ENCODE data around the gene CNTNAP2.

The CNTNAP2 gene

GRCh38 chr7:146116521-146117222 is at the start of gene CNTNAP2:
Gene CNTNAP2 (plus strand): TSS chr7:146116801. CDS start chr7:146116877, 76 bp downstream.
- DNase-seq (ENCODE audit: low read depth), result no peak

GRCh38 chr7:146067880-146068279 is 48.7 kb upstream of the CNTNAP2 start:
- DNase-seq (ENCODE audit: low read depth), result no peak

GRCh38 chr7:146074195-146074765 is 42.3 kb upstream of the CNTNAP2 start:
- DNase-seq (ENCODE audit: low read depth), result no peak

GRCh38 chr7:146076344-146076743 is 40.3 kb upstream of the CNTNAP2 start:
- no peak for DNase-seq (ENCODE audit: low read depth)

- DNase-seq (ENCODE audit: low read depth), result no peak
These were observed 32.5 kb upstream of the CNTNAP2 start for GRCh38 chr7:146084086-146084485.

DNA sequence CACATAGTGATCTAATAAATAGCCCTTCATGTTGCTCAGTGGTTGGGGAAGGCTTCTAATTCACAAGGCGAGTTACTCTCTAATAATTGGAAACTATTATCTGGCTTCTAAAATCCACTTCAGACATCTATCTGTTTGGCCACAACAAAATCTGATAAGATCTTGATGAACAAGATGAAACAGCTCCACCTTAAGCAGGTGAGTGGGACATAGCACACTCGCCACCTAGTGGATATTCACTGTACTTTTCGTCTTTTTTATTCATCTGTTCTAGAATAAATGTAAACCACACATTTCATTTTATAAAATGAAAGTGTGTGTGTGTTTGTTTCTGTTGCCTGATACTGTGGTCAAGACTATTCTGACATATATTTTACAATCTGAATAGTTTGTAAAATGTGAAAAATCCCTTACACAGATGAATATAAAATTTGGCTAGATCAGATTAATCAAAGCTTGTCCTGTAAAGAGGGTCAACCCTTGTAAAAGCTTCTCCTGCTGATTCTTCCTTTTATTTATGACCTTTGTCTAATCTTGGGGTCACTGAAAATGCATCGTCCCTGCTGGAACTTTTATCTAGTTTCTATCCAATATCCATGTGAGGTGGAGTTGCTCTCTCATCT is 26.5 kb upstream of the CNTNAP2 start:
- DNase-seq (ENCODE audit: low read depth), result no peak

- DNase-seq (ENCODE audit: low read depth), result no peak
These were observed 22.2 kb upstream of the CNTNAP2 start for GRCh38 chr7:146094356-146094755.

- no peak for DNase-seq (ENCODE audit: low read depth)
These were observed 19.6 kb upstream of the CNTNAP2 start for GRCh38 chr7:146096994-146097393.

GRCh38 chr7:146106319-146106718 is 10.3 kb upstream of the CNTNAP2 start:
- DNase-seq (ENCODE audit: low read depth), result no peak

- DNase-seq (ENCODE audit: low read depth), result no peak
These were observed 3.8 kb upstream of the CNTNAP2 start for GRCh38 chr7:146112755-146113154.

DNA sequence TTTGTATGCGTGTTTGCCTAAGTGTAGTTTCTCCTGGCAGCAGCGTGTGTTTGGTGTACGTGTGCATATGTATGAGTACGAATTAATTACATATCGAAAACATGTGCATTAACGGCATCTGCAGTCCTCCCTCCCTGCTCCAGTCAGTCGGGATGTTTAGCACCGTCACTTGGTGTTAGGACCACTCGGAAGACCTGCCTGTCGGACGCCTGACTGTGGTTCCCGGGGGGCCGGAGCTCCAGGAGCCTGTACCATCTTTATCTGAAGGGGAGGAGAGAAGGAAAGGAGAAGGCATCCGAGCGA is 1.1 kb upstream of the CNTNAP2 start:
- no peak for DNase-seq (ENCODE audit: low read depth)

DNA sequence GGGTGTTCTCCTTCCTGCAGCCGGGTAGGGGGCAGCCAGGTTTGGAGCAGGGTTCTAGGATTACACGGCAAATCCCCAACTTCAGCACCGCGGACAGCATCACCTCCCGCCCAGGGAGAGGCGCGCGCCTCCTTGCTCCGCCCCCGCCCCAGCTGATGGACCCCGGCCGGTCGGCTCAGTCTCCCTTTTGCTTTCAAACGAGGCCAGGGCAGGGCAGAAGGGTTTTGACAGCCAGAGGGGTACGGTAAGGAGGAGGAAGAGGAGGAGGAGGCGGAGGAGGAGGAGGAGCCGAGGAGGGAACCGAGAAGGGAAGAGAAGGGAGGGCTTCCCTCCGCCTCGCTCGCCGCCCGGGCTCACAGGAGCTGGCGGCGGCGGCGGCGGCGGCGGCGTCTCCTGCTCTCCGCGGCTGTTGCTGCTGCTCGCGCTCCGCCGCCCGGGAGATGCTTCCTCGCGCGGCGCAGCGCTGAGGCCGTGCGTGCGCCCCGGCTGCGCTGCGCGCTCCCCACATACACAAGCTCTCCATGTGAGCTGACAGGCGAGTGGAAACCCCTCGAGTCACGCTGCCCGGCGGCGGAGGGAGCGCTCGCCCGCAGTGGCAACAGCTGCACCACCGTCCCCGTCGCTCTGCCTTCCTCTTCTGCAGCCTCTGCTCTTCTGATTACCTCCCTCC is 615 bp upstream of the CNTNAP2 start:
- DNase-seq (ENCODE audit: low read depth), result no peak

DNA sequence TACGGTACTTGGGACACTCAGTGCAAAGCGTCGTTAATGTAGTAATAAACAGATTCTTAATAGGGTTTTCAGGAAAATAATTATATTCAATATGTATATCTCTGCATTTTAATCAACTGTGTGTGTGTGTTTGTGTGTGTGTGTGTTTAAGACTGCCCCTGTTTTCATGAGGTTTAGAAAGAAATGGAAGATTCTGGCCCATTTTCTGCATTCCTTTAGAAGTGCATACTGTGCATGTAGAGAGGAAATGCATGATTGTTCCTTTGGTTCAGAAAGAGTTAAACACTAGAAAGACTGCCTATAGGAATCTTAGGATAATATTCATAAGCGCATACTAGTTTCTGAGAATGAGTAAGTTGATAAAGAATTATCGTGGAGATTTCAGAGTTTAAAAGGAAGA is 975 bp downstream of the CNTNAP2 start:
- no peak for DNase-seq (ENCODE audit: low read depth)

GRCh38 chr7:146119002-146119401 is 2.4 kb downstream of the CNTNAP2 start:
- DNase-seq (ENCODE audit: low read depth), result no peak

- no peak for DNase-seq (ENCODE audit: low read depth)
These were observed 7.1 kb downstream of the CNTNAP2 start for GRCh38 chr7:146123715-146124114.

GRCh38 chr7:146126767-146127509 is 10.3 kb downstream of the CNTNAP2 start:
- DNase-seq (ENCODE audit: low read depth), result no peak

GRCh38 chr7:146129296-146129695 is 12.7 kb downstream of the CNTNAP2 start:
- DNase-seq (ENCODE audit: low read depth), result no peak

GRCh38 chr7:146129997-146130396 is 13.4 kb downstream of the CNTNAP2 start:
- DNase-seq (ENCODE audit: low read depth), result no peak

- no peak for DNase-seq (ENCODE audit: low read depth)
These were observed 15.1 kb downstream of the CNTNAP2 start for GRCh38 chr7:146131701-146132100.

- DNase-seq (ENCODE audit: low read depth), result no peak
These were observed 19.8 kb downstream of the CNTNAP2 start for GRCh38 chr7:146136357-146136875.

DNA sequence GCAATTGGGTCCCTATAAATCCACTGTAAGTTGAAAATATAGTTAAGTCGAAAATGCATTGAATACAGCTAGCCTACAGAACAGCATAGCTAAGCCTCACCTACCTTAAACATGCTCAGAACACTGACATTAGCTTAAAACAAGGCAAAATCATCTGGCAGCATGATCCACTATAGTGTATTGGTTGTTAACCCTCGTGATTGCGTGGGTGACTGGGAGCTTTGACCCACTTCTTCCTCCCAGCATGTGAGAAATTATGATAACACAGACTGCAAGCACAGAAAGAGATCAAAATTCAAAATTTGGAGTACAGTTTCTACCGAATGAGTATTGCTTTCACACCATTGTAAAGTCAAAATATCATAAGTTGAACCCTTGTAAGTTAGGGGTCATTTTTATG is 22.3 kb downstream of the CNTNAP2 start:
- no peak for DNase-seq (ENCODE audit: low read depth)

DNA sequence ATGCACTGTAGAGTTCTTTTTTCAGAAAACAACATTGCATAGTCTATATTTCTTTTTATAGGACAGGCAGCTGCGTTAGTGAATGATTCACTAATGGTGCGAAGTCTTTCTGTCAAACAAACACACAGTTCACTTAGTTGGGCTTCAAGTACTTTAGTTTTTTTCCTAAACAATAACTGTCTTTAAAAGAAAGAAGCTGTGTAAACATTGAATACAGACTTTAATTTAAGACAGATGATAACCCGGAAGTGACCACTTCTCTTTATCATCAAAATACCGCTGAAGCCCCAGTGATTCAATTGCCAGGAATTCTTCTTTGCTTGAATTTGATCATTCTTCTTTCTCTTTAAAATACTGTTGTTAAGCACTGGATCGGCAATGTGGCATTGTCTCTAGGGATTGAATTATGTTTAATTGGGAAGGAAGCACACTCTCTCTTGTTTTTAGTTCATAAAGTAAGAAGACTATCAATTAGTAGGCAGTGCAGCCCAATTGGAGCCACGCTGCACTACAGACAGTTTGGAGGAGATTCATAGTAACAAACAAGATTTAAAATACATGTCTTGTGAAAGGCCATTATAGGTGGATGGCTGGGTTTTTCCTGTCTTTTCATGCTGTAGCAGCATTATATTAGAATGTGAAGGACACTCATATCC is 30.4 kb downstream of the CNTNAP2 start:
- DNase-seq (ENCODE audit: low read depth), result no peak
